COLO829 (cell line): ENCODE data around the gene RBBP8NL.
A peak's percentile ranks its signal among the peaks of the same experiment; 100 is the strongest.

ENCODE experiments used
- DNase-seq: peaks from one replicate; pipeline ENCODE4 v3.0.0; 2012; ENCODE audit warnings: low spot score

RBBP8NL gene

GRCh38 chr20:62408640-62409039, 18.7 kb downstream of the RBBP8NL start:
- no peak for DNase-seq

- no peak for DNase-seq
Measured at GRCh38 chr20:62408055-62408454, 19.3 kb downstream of the RBBP8NL start.

- peak; percentile 88 for DNase-seq
Measured at GRCh38 chr20:62407221-62407992, 19.9 kb downstream of the RBBP8NL start, which contains the start of gene CABLES2. CABLES2 (minus strand) TSS chr20:62407285; CDS start chr20:62407276, 9 bp downstream.

- no peak for DNase-seq
Measured at GRCh38 chr20:62406635-62407176, 20.6 kb downstream of the RBBP8NL start.

GRCh38 chr20:62405981-62406513, 21.3 kb downstream of the RBBP8NL start:
- no peak for DNase-seq

- DNase-seq = no peak
Measured at GRCh38 chr20:62405108-62405980, 22.0 kb downstream of the RBBP8NL start.

GRCh38 chr20:62404761-62405107, 22.6 kb downstream of the RBBP8NL start:
- DNase-seq = no peak

GRCh38 chr20:62404112-62404665, 23.1 kb downstream of the RBBP8NL start:
- no peak for DNase-seq

- no peak for DNase-seq
Measured at GRCh38 chr20:62403331-62403730, 24.0 kb downstream of the RBBP8NL start.

GRCh38 chr20:62402456-62403150, 24.7 kb downstream of the RBBP8NL start:
- DNase-seq = no peak

- no peak for DNase-seq
Measured at GRCh38 chr20:62401331-62401779, 26.0 kb downstream of the RBBP8NL start.

GRCh38 chr20:62400541-62400940, 26.8 kb downstream of the RBBP8NL start:
- DNase-seq = no peak

GRCh38 chr20:62400021-62400420, 27.3 kb downstream of the RBBP8NL start:
- no peak for DNase-seq

- DNase-seq = no peak
Measured at GRCh38 chr20:62398120-62398821, 29.1 kb downstream of the RBBP8NL start.

- no peak for DNase-seq
Measured at GRCh38 chr20:62396367-62397239, 30.7 kb downstream of the RBBP8NL start.

GRCh38 chr20:62395311-62396242, 31.8 kb downstream of the RBBP8NL start:
- no peak for DNase-seq

- no peak for DNase-seq
Measured at GRCh38 chr20:62394248-62395245, 32.8 kb downstream of the RBBP8NL start.
